ENCODE data around the gene MGAT5. TPM values are rescaled to one million over a fixed set of nuclear protein-coding genes. Genes with fewer than 3 reads are reported as not detected.

The MGAT5 gene
- polyA plus RNA-seq, 6 donors from 2014 or later = 9.7 to 41.3 (median 29.6) TPM

GRCh38 chr2:134453973-134454372, 200.1 kb downstream of the MGAT5 start:
- Mint-ChIP-seq H3K27ac (peak overlapping the region in 5 of 6 donors; percentile 1 to 83 (median 42)), H3K4me3 (no peak overlapping the region), H3K27me3 (no peaks in the 10 kb centered on the region), H3K4me1 (peaks cover 4 to 15% (median 11%) of the 10 kb centered on the region in 3 donors), H3K9me3 (no peaks in the 10 kb centered on the region), H3K36me3 (peaks cover 0 to 12% of the 10 kb centered on the region in 2 donors)
- DNase-seq = no peak
- no peak for ATAC-seq (ENCODE audit: low read depth in 2 of 2)

DNA sequence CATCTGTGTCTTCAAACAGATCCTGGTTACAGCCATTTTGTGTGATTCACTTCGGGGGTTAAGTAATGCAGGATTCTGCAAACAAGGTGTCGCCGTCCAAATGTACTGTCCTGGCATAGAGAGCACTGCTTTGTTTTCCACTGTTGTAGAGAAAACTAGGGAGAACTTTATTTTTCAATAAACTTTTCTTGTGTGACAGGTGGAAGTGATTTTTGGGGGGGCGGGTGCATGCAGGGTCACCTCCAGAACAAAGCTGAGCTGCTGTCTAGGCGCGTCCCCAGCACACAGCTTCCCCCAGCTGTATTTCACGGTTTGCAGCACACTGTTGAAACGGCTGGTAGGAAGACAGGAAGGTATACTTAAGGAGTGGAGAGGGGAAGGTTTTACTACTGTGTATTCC, 200.6 kb downstream of the MGAT5 start:
- no peak for DNase-seq
- Mint-ChIP-seq H3K27me3 (no peaks in the 10 kb centered on the region), H3K4me3 (no peak overlapping the region), H3K4me1 (peaks cover 4 to 15% (median 11%) of the 10 kb centered on the region in 3 donors), H3K36me3 (peaks cover 0 to 12% of the 10 kb centered on the region in 2 donors), H3K27ac (peak overlapping the region in 2 of 6 donors; percentile 10 to 60), H3K9me3 (no peaks in the 10 kb centered on the region)
- ATAC-seq (ENCODE audit: low read depth in 2 of 2) = no peak

- no peaks in the 10 kb centered on the region for H3K9me3 Mint-ChIP-seq
- ATAC-seq (ENCODE audit: low read depth in 2 of 2) (no peak), DNase-seq (no peak)
- peaks cover 0 to 12% of the 10 kb centered on the region in 2 donors for H3K36me3 Mint-ChIP-seq
- H3K4me1 Mint-ChIP-seq = peaks cover 7 to 18% (median 11%) of the 10 kb centered on the region in 3 donors
- H3K27ac Mint-ChIP-seq = peak overlapping the region in 1 of 6 donors; percentile 52
- no peak overlapping the region for H3K4me3 Mint-ChIP-seq
- no peaks in the 10 kb centered on the region for H3K27me3 Mint-ChIP-seq
These were observed 201.1 kb downstream of the MGAT5 start for GRCh38 chr2:134454931-134455330.

DNA sequence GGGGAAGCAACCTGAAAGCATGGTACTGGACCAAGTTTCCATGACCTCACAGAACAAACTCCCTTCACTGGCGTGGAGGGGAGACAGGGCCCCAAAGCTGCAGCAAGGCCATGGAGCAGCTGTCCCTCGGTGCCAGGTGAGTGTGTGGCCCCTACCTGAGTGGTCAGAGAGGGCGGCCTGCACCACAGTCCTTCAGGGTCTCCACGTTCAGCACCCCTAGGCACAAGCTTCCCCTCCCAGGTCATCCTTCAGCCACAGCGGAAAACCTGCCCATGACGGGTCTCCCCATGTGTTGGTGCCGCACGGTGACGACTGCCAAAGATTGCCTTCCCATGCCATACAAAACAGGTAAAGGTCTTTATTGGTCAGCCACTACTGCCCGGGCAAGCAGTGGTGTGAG, 201.6 kb downstream of the MGAT5 start:
- H3K4me3 Mint-ChIP-seq = no peak overlapping the region

GRCh38 chr2:134457353-134457752, 203.5 kb downstream of the MGAT5 start:
- ATAC-seq (ENCODE audit: low read depth in 2 of 2) = no peak

More for the DNA sequence above, 201.6 kb downstream of the MGAT5 start:
- H3K9me3 Mint-ChIP-seq = no peaks in the 10 kb centered on the region
- no peaks in the 10 kb centered on the region for H3K27me3 Mint-ChIP-seq
- no peak for ATAC-seq (ENCODE audit: low read depth in 2 of 2)
- no peak for DNase-seq
- H3K4me1 Mint-ChIP-seq = peaks cover 9 to 14% (median 9%) of the 10 kb centered on the region in 3 donors
- no peak overlapping the region for H3K27ac Mint-ChIP-seq
- H3K36me3 Mint-ChIP-seq = peaks cover 0 to 12% of the 10 kb centered on the region in 2 donors

DNA sequence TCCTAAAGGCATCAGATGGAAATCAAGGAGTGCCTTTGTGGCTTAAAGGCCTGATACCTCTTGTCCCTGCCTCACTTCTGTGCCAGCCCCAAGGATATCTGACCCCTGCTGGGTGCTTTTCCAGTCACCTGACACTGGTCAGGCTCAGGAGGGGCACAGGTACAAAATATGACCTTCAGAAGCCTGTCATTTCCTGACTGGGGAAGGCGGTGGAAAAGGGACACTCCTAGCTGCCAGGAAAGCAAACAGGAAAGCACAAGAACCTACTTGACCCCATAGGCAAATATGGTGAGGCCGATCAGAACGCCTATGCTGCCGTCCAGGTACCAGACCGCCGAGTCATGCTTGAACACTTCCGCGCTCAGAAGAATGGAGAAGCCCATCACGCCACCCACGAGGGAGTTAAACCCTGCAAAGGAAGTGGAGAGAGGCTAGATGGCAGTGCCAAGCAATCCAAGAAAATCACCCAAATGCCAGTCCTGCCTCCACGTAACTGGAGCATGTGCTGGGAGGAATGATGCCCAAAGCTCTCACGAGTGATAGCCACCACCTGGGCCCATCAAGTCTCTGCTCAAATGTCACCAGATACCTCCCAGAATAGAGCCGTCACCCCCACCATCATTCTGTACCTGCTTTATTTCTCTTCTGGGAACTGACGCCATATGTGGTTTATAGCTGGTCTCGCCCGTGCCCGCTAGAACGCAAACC, 204.0 kb downstream of the MGAT5 start:
- Mint-ChIP-seq H3K27me3 (no peaks in the 10 kb centered on the region), H3K9me3 (no peaks in the 10 kb centered on the region), H3K4me3 (no peak overlapping the region), H3K36me3 (peaks cover 0 to 7% of the 10 kb centered on the region in 2 donors), H3K27ac (peak overlapping the region in 3 of 6 donors; percentile 47 to 91 (median 64)), H3K4me1 (peaks cover 6 to 9% (median 9%) of the 10 kb centered on the region in 3 donors)
- DNase-seq (no peak), ATAC-seq (ENCODE audit: low read depth in 2 of 2) (no peak)

More at GRCh38 chr2:134457353-134457752, 203.5 kb downstream of the MGAT5 start:
- Mint-ChIP-seq H3K36me3 (peaks cover 0 to 7% of the 10 kb centered on the region in 2 donors), H3K27me3 (no peaks in the 10 kb centered on the region), H3K9me3 (no peaks in the 10 kb centered on the region), H3K27ac (peak overlapping the region in 3 of 6 donors; percentile 11 to 47 (median 47)), H3K4me3 (no peak overlapping the region), H3K4me1 (peaks cover 6 to 9% (median 9%) of the 10 kb centered on the region in 3 donors)
- no peak for DNase-seq

DNA sequence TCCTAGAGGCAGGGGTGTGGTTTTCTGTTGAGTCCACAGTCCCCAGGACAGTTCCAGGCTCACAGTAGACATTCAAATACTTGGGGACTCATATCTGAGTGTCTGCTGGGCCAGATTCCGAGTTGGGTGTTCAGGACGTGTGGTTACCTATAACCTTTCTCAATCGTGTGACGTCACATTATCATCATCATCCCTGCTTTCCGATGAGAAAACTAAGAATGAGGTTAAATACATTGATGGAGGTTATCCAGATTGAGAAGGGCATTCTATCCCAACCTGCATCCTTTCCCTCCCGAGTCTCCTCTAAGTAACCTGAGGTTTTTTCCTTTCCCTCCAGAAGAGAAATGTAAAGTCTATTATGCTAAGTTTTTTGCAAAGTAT, 204.6 kb downstream of the MGAT5 start:
- no peaks in the 10 kb centered on the region for H3K9me3 Mint-ChIP-seq
- no peak for DNase-seq
- H3K36me3 Mint-ChIP-seq = peaks cover 0 to 7% of the 10 kb centered on the region in 2 donors
- H3K4me1 Mint-ChIP-seq = peaks cover 6 to 9% (median 9%) of the 10 kb centered on the region in 3 donors
- no peak for ATAC-seq (ENCODE audit: low read depth in 2 of 2)
- H3K27ac Mint-ChIP-seq = peak overlapping the region in 3 of 6 donors; percentile 47 to 64 (median 59)
- peak overlapping the region in 1 of 8 donors; percentile 51 for H3K4me3 Mint-ChIP-seq
- no peaks in the 10 kb centered on the region for H3K27me3 Mint-ChIP-seq

GRCh38 chr2:134458950-134459349, 205.1 kb downstream of the MGAT5 start:
- H3K36me3 Mint-ChIP-seq = peaks cover 0 to 7% of the 10 kb centered on the region in 2 donors
- H3K27ac Mint-ChIP-seq = peak overlapping the region in 3 of 6 donors; percentile 47 to 84 (median 54)
- H3K4me1 Mint-ChIP-seq = peaks cover 6 to 9% (median 9%) of the 10 kb centered on the region in 3 donors
- H3K27me3 Mint-ChIP-seq = no peaks in the 10 kb centered on the region
- no peaks in the 10 kb centered on the region for H3K9me3 Mint-ChIP-seq
- DNase-seq (no peak), ATAC-seq (ENCODE audit: low read depth in 2 of 2) (no peak)
- H3K4me3 Mint-ChIP-seq = peak overlapping the region in 1 of 8 donors; percentile 51

- peak overlapping the region in 4 of 6 donors; percentile 54 to 89 (median 84) for H3K27ac Mint-ChIP-seq
- H3K9me3 Mint-ChIP-seq = no peaks in the 10 kb centered on the region
- DNase-seq (no peak), ATAC-seq (ENCODE audit: low read depth in 2 of 2) (no peak)
- peaks cover 0 to 7% of the 10 kb centered on the region in 2 donors for H3K36me3 Mint-ChIP-seq
- peaks cover 6 to 9% (median 7%) of the 10 kb centered on the region in 3 donors for H3K4me1 Mint-ChIP-seq
- no peaks in the 10 kb centered on the region for H3K27me3 Mint-ChIP-seq
- peak overlapping the region in 1 of 8 donors; percentile 25 for H3K4me3 Mint-ChIP-seq
These were observed 206.0 kb downstream of the MGAT5 start for GRCh38 chr2:134459706-134460406.

GRCh38 chr2:134460583-134460998, 206.7 kb downstream of the MGAT5 start:
- Mint-ChIP-seq H3K4me1 (peaks cover 5 to 9% (median 6%) of the 10 kb centered on the region in 3 donors), H3K9me3 (no peaks in the 10 kb centered on the region), H3K36me3 (peaks cover 0 to 3% of the 10 kb centered on the region in 2 donors), H3K27ac (peak overlapping the region in 3 of 6 donors; percentile 15 to 78 (median 66)), H3K27me3 (no peaks in the 10 kb centered on the region), H3K4me3 (no peak overlapping the region)
- peak; percentile 47 to 63 for ATAC-seq (ENCODE audit: low read depth in 2 of 2)
- peak; percentile 9 for DNase-seq

DNA sequence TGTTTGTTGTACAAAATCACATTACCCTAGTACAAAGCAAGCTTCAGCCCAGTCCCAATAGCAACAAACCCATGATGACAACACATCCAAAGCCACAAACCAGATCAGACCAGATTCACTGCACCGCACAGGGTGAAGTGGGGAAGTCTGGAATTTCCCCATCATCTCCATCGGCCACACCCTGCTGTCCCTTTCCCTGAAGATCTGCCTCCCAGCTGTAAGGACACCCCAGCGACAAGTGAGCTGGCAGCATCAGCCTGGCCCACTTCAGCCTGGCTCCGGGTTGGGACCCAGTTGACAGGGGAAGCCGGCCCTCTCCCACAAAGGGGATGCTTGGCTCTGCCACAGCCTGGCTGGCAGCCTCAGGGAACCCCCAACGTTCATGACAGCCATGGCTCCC, 207.6 kb downstream of the MGAT5 start:
- H3K9me3 Mint-ChIP-seq = no peaks in the 10 kb centered on the region
- ATAC-seq (ENCODE audit: low read depth in 2 of 2) (no peak), DNase-seq (no peak)
- no peaks in the 10 kb centered on the region for H3K27me3 Mint-ChIP-seq
- peak overlapping the region in 1 of 6 donors; percentile 53 for H3K27ac Mint-ChIP-seq
- H3K36me3 Mint-ChIP-seq = no peaks in the 10 kb centered on the region
- H3K4me3 Mint-ChIP-seq = no peak overlapping the region
- H3K4me1 Mint-ChIP-seq = peaks cover 5 to 9% (median 6%) of the 10 kb centered on the region in 3 donors

DNA sequence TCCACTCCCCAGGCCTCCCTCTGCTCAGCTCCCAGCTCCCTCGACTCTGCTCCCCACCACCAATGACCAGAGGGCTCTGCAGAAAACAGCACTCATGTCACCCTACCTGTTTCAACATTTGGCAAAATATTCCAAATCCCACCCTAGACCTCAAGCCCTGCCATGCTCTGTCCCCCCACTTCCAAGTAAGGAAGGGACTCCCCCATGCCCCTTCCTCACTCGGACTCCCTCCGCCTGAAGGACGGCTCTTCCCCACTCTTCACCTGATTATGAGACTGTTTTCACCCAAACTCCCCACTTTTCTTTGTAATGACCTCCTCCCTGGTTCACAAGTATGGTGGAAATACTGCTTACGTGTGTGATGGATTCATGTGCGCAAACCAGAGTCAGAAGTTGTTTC, 208.4 kb downstream of the MGAT5 start:
- Mint-ChIP-seq H3K9me3 (no peaks in the 10 kb centered on the region), H3K4me3 (no peak overlapping the region), H3K36me3 (no peaks in the 10 kb centered on the region), H3K27ac (peak overlapping the region in 1 of 6 donors; percentile 21), H3K4me1 (peaks cover 5 to 9% (median 6%) of the 10 kb centered on the region in 3 donors), H3K27me3 (no peaks in the 10 kb centered on the region)
- no peak for ATAC-seq (ENCODE audit: low read depth in 2 of 2)
- DNase-seq = no peak

DNA sequence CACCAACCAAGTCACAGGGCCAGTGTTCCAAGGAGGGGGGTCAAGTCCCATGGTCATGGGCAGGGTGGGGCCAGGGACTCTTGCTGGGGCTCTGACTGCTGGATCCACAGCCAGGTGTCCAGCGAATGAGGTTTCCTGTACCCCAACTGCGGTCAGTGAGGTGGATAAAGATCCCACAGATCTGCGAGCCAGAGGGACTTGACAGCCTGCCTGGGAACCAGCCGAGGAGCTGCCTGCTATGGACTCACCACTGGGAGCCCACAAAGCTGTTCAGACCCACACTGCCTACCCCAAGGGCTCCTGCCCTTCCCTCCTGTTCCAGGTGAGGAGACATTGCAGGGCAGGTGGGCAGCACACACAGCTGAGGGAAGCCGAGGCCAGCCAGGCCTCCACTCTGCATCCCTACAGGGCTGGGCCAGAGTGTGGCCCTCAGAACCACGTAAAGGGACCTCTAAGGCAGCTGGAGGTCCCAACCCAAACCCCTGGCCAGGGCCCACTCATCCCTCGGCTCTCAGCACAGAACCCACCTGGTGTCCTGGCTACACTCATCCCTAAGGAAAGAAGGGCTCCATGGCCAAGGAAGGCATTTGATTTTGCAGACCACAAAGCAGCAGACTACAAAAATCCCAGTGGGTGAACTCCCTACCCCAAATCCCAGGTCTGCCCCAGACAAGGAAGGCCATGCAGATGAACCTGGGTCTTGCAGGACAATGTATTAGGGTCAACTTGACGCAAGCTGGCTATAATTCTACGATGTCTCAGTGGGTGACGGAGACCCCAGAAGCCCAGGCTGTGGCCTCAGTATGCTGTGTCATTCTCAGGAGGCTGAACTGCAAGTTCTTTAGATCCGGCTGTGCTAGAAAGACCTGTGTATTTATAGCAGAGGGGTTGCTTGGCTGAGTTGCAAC, 209.2 kb downstream of the MGAT5 start:
- H3K27me3 Mint-ChIP-seq = no peaks in the 10 kb centered on the region
- no peak for DNase-seq
- no peaks in the 10 kb centered on the region for H3K9me3 Mint-ChIP-seq
- H3K4me1 Mint-ChIP-seq = peaks cover 5 to 9% (median 6%) of the 10 kb centered on the region in 3 donors
- ATAC-seq (ENCODE audit: low read depth in 2 of 2) = no peak
- no peak overlapping the region for H3K27ac Mint-ChIP-seq
- peak overlapping the region in 1 of 8 donors; percentile 52 for H3K4me3 Mint-ChIP-seq
- H3K36me3 Mint-ChIP-seq = no peaks in the 10 kb centered on the region
